Liver (tissue), 9 donors: ENCODE data around the gene WNK1. TPM values are rescaled to one million over a fixed set of nuclear protein-coding genes. Genes with fewer than 3 reads are reported as not detected.

Source experiments
- DNase-seq: peaks from one replicate; pipeline ENCODE4 v3.0.0-alpha.2; 2017; ENCODE audit warnings: low spot score
- H3K27ac ChIP-seq, 2 donors: one replicate each; pipeline ENCODE4 v1.7.0; 2013; ENCODE audit warnings: inconsistent platforms in 2 of 2, low read length in 2 of 2, control low read depth in 1 of 2, low read depth in 1 of 2, mild to moderate bottlenecking in 1 of 2
- H3K27me3 ChIP-seq, 4 donors: one replicate each; pipeline versions ENCODE4 v1.6.1 to v1.7.0; 2013; ENCODE audit warnings: low read length in 3 of 4, inconsistent platforms in 1 of 4, mild to moderate bottlenecking in 1 of 4, moderate library complexity in 1 of 4; ENCODE audit not compliant: control insufficient read depth in 4 of 4, insufficient read depth in 4 of 4
- H3K36me3 ChIP-seq, 4 donors: one replicate each; pipeline versions ENCODE4 v1.6.1 to v1.7.0; 2013; ENCODE audit warnings: low read length in 3 of 4, mild to moderate bottlenecking in 3 of 4, low read depth in 1 of 4, moderate library complexity in 1 of 4; ENCODE audit not compliant: control insufficient read depth in 4 of 4, insufficient read depth in 3 of 4
- H3K4me1 ChIP-seq, 4 donors: one replicate each; pipeline versions ENCODE4 v1.6.1 to v1.7.0; 2013; ENCODE audit warnings: low read length in 3 of 4, mild to moderate bottlenecking in 3 of 4, moderate library complexity in 1 of 4; ENCODE audit not compliant: control insufficient read depth in 4 of 4, insufficient read depth in 4 of 4
- H3K4me3 ChIP-seq, 3 donors: one replicate each; pipeline versions ENCODE4 v1.6.1 to v1.7.0; 2013; ENCODE audit warnings: low read length in 3 of 3, control low read depth in 1 of 3, low read depth in 1 of 3, mild to moderate bottlenecking in 1 of 3
- H3K9ac ChIP-seq, 2 donors: one replicate each; pipeline ENCODE4 v1.7.0; 2013; ENCODE audit warnings: low read length in 2 of 2, mild to moderate bottlenecking in 2 of 2, moderate library complexity in 2 of 2, control low read depth in 1 of 2, low read depth in 1 of 2
- H3K9me3 ChIP-seq, 4 donors: one replicate each; pipeline versions ENCODE4 v1.6.1 to v1.7.0; 2013; ENCODE audit warnings: low read length in 3 of 4; ENCODE audit not compliant: control insufficient read depth in 4 of 4
- EGR1 ChIP-seq, 2 donors: IDR thresholded peaks; 2 replicates each; pipeline ENCODE4 v1.6.1; 2016 to 2018; ENCODE audit warnings: antibody characterized with exemption in 2 of 2, low read depth in 2 of 2
- FOXA1 ChIP-seq: IDR thresholded peaks from 2 replicates; pipeline ENCODE4 v1.6.1; 2016; ENCODE audit warnings: antibody characterized with exemption
- FOXA2 ChIP-seq: IDR thresholded peaks from 2 replicates; pipeline ENCODE4 v1.6.1; 2016; ENCODE audit warnings: antibody characterized with exemption
- GABPA ChIP-seq, 2 donors: IDR thresholded peaks in 1 of 2; conservative IDR thresholded peaks in 1 of 2; 2 replicates each; pipeline ENCODE4 v1.6.1; 2016; ENCODE audit warnings: antibody characterized with exemption in 2 of 2, mild to moderate bottlenecking in 1 of 2, moderate library complexity in 1 of 2
- HNF4A ChIP-seq, 2 donors: conservative IDR thresholded peaks; 2 replicates each; pipeline ENCODE4 v1.6.1; 2016; ENCODE audit warnings: antibody characterized with exemption in 2 of 2, mild to moderate bottlenecking in 2 of 2
- HNF4G ChIP-seq: IDR thresholded peaks from 2 replicates; pipeline ENCODE4 v1.6.1; 2016; ENCODE audit warnings: antibody characterized with exemption
- JUND ChIP-seq, 2 donors: IDR thresholded peaks; 2 replicates each; pipeline ENCODE4 v1.6.1; 2016; ENCODE audit warnings: antibody characterized with exemption in 2 of 2
- NR2F2 ChIP-seq: IDR thresholded peaks from 2 replicates; pipeline ENCODE4 v1.6.1; 2016; ENCODE audit warnings: antibody characterized with exemption
- RAD21 ChIP-seq, 2 donors: IDR thresholded peaks; 2 replicates each; pipeline ENCODE4 v1.6.1; 2016; ENCODE audit warnings: antibody characterized with exemption in 2 of 2, mild to moderate bottlenecking in 2 of 2
- REST ChIP-seq: IDR thresholded peaks from 2 replicates; pipeline ENCODE4 v1.6.1; 2016; ENCODE audit warnings: antibody characterized with exemption, mild to moderate bottlenecking
- RXRA ChIP-seq, 2 donors: IDR thresholded peaks; 2 replicates each; pipeline ENCODE4 v1.6.1; 2017 to 2018; ENCODE audit warnings: antibody characterized with exemption in 2 of 2, mild to moderate bottlenecking in 1 of 2
- SP1 ChIP-seq: IDR thresholded peaks from 2 replicates; pipeline ENCODE4 v1.6.1; 2018; ENCODE audit warnings: antibody characterized with exemption, mild to moderate bottlenecking
- TAF1 ChIP-seq: conservative IDR thresholded peaks from 2 replicates; pipeline ENCODE4 v1.6.1; 2016; ENCODE audit warnings: antibody characterized with exemption, mild to moderate bottlenecking
- YY1 ChIP-seq: IDR thresholded peaks from 2 replicates; pipeline ENCODE4 v1.6.1; 2016; ENCODE audit warnings: antibody characterized with exemption, mild to moderate bottlenecking
- WGBS: extraction: QIAGEN DNeasy Blood & Tissue Kit; methylation state at CpG from one replicate; pipeline ENCODE4 v1.1.7; 2013; 5-methylcytosine and 5-hydroxymethylcytosine counted together
- polyA plus RNA-seq, 2 donors: library from polyadenylated mRNA; stranded (reverse) in 1 of 2; unstranded in 1 of 2; fragments of 200-250 nt in 1 of 2; fragments of >200 nt in 1 of 2; fragmentation: Nextera tagmentation in 1 of 2; extraction: Ambion mirVana in 1 of 2; gene quantifications; one replicate each; pipeline versions ENCODE4 v1.2.1 to v1.2.3, GENCODE V29; 2013 to 2015
- total RNA-seq, 2 donors: library from RNA; depleted of rRNA; stranded (reverse); fragments of >200 nt; gene quantifications; one replicate each; pipeline ENCODE4 v1.2.3, GENCODE V29; 2014
- TF ChIP-seq, protein P1 (sequence below): IDR thresholded peaks from 2 replicates; pipeline ENCODE4 v1.6.1; 2016; ENCODE audit warnings: antibody characterized with exemption
- TF ChIP-seq, protein P2 (sequence below): fragments of 150-350 bp; IDR thresholded peaks from 2 replicates; pipeline ENCODE4 v1.5.1; 2017; ENCODE audit warnings: improper control_type of control experiment, low read depth, low read length; ENCODE audit not compliant: missing input control
- TF ChIP-seq, protein P3 (sequence below): IDR thresholded peaks from 2 replicates; pipeline ENCODE4 v1.6.1; 2016; ENCODE audit warnings: antibody characterized with exemption
- TF ChIP-seq, protein P4 (sequence below): IDR thresholded peaks from 2 replicates; pipeline ENCODE4 v1.6.1; 2016; ENCODE audit warnings: antibody characterized with exemption
- donor health status: healthy.
- donor health status: healthy.
- donor health status: healthy.
- donor health status: healthy.
- donor health status: healthy.

Gene WNK1
- total and polyA plus RNA-seq, 4 donors, result 22.4 to 299 (median 53.8) TPM

DNA sequence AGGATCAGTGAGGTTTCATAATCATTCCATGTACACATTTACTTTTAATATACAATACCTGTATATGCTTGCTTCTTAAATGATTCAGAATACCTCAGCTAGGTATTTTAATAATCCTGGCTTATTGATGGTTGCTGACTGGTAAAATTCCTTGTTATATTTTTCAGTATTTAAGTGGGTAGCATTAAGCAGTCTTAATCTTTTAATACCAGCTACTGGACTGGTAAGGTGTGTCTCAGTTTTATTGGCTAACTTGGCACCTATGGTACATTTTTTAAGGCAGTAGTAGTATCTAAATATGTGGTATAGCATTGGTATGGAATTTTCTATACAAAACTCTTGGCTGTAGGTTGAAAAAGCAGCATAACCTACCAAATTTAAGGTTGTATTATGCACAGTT lies 100.5 kb downstream of the WNK1 start:
- TF ChIP-seq TAF1, result no peak
- TF ChIP-seq EGR1 (IDR thresholded peaks at IDR 0.05; ENCODE audit: low read depth in 2 of 2), result no peak
- TF ChIP-seq NR2F2, result no peak
- no peak for TF ChIP-seq HNF4G
- TF ChIP-seq FOXA2, result no peak
- TF ChIP-seq, protein P1, sequence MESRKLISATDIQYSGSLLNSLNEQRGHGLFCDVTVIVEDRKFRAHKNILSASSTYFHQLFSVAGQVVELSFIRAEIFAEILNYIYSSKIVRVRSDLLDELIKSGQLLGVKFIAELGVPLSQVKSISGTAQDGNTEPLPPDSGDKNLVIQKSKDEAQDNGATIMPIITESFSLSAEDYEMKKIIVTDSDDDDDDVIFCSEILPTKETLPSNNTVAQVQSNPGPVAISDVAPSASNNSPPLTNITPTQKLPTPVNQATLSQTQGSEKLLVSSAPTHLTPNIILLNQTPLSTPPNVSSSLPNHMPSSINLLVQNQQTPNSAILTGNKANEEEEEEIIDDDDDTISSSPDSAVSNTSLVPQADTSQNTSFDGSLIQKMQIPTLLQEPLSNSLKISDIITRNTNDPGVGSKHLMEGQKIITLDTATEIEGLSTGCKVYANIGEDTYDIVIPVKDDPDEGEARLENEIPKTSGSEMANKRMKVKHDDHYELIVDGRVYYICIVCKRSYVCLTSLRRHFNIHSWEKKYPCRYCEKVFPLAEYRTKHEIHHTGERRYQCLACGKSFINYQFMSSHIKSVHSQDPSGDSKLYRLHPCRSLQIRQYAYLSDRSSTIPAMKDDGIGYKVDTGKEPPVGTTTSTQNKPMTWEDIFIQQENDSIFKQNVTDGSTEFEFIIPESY, result no peak
- TF ChIP-seq, protein P2, sequence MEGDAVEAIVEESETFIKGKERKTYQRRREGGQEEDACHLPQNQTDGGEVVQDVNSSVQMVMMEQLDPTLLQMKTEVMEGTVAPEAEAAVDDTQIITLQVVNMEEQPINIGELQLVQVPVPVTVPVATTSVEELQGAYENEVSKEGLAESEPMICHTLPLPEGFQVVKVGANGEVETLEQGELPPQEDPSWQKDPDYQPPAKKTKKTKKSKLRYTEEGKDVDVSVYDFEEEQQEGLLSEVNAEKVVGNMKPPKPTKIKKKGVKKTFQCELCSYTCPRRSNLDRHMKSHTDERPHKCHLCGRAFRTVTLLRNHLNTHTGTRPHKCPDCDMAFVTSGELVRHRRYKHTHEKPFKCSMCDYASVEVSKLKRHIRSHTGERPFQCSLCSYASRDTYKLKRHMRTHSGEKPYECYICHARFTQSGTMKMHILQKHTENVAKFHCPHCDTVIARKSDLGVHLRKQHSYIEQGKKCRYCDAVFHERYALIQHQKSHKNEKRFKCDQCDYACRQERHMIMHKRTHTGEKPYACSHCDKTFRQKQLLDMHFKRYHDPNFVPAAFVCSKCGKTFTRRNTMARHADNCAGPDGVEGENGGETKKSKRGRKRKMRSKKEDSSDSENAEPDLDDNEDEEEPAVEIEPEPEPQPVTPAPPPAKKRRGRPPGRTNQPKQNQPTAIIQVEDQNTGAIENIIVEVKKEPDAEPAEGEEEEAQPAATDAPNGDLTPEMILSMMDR, result no peak
- TF ChIP-seq SP1, result no peak
- no peak for TF ChIP-seq RAD21 (IDR thresholded peaks at IDR 0.05)
- peaks cover 0 to 13% (median 2%) of the 10 kb centered on the region in 4 donors for H3K4me1 ChIP-seq
- no peaks in the 10 kb centered on the region for H3K9me3 ChIP-seq
- peaks cover 0 to 9% (median 2%) of the 10 kb centered on the region in 4 donors for H3K36me3 ChIP-seq
- no peak for DNase-seq
- no peak overlapping the region for H3K4me3 ChIP-seq
- H3K27me3 ChIP-seq, result no peaks in the 10 kb centered on the region
- H3K9ac ChIP-seq, result no peak overlapping the region
- H3K27ac ChIP-seq, result no peak overlapping the region

- Histone ChIP-seq H3K9me3 (no peaks in the 10 kb centered on the region), H3K27me3 (no peaks in the 10 kb centered on the region), H3K9ac (no peak overlapping the region), H3K4me1 (peaks cover 0 to 5% (median 0%) of the 10 kb centered on the region in 4 donors), H3K27ac (no peak overlapping the region), H3K4me3 (no peak overlapping the region), H3K36me3 (peaks cover 9 to 33% (median 20%) of the 10 kb centered on the region in 4 donors)
- 96% methylated on average over 5 of the region's 5 CpGs for WGBS
- TF ChIP-seq, protein P3, sequence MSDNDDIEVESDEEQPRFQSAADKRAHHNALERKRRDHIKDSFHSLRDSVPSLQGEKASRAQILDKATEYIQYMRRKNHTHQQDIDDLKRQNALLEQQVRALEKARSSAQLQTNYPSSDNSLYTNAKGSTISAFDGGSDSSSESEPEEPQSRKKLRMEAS, result no peak
- TF ChIP-seq RAD21 (IDR thresholded peaks at IDR 0.05) (no peak), YY1 (no peak), EGR1 (IDR thresholded peaks at IDR 0.05; ENCODE audit: low read depth in 2 of 2) (no peak), RXRA (IDR thresholded peaks at IDR 0.05) (no peak), REST (no peak), JUND (IDR thresholded peaks at IDR 0.05) (no peak), HNF4G (no peak), SP1 (no peak), TAF1 (no peak), GABPA (IDR thresholded peaks at IDR 0.05 in 1 of 2, conservative IDR thresholded peaks at IDR 0.05 in 1 of 2) (no peak), FOXA2 (no peak), HNF4A (conservative IDR thresholded peaks at IDR 0.05) (no peak), NR2F2 (no peak), FOXA1 (no peak)
- TF ChIP-seq, protein P1, result no peak
- TF ChIP-seq, protein P4, sequence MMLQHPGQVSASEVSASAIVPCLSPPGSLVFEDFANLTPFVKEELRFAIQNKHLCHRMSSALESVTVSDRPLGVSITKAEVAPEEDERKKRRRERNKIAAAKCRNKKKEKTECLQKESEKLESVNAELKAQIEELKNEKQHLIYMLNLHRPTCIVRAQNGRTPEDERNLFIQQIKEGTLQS, result no peak
- TF ChIP-seq, protein P2, result no peak
- DNase-seq, result no peak
Measured at GRCh38 chr12:857611-858010, 105.2 kb downstream of the WNK1 start.
